Erythroblast (primary cell): ENCODE data around the gene NMUR1.

Experiments
- GATA1 ChIP-seq: IDR thresholded peaks from 2 replicates; pipeline ENCODE4 v1.6.1; 2011; ENCODE audit warnings: low read depth, mild to moderate bottlenecking, control low read depth, low read length, moderate library complexity
- POLR2A ChIP-seq: IDR thresholded peaks from 2 replicates; pipeline ENCODE4 v1.6.1; 2011; ENCODE audit warnings: mild to moderate bottlenecking, low read length

GRCh38 chr2:231573096-231573495, 42.9 kb upstream of the NMUR1 start:
- TF ChIP-seq POLR2A (no peak), GATA1 (no peak)
